ENCODE results near the gene TCAIM. TPM values are rescaled to one million over a fixed set of nuclear protein-coding genes. Genes with fewer than 3 reads are reported as not detected.

Gene TCAIM
- polyA plus RNA-seq, 1 donor (not counting 4 experiments of a cell fraction or from before 2014, with no cell fraction given): 28.0 TPM

DNA sequence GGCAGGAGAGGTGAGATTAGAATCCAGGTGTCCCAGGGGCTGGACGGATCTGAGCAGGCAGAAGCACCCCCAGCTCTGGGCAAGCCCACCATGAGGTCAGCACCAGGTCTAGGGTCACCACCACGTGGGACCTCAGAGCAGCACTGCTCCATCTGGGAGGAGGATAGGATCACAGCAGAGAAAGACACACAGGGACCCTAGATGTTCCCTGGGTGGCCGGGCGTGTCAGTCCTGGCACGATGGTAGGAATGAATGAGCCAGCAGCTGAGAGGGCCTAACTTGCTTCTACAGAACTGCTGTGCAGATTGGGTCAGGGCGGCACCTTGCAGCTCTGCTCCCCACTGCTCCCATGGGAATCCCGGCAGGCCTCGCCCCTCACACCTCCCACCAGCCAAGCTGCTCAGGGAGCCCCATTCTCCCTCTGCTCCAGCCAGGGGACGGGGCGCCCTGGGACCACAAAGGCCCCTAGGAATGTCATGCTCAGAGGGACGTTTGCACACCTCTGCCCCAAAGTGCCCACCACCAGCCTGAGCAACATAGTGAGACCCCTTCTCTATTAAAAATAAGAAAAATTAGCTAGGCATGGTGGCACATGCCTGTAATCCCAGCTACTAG, 72.6 kb downstream of the TCAIM start:
- no peaks in the 10 kb centered on the region for H3K9me1 ChIP-seq (ENCODE audit: control insufficient read depth, extremely low read depth, insufficient read depth, low read length)
- no peaks in the 10 kb centered on the region for H3K27me3 ChIP-seq (ENCODE audit: control insufficient read depth, extremely low read depth, insufficient read depth, low read length)
- no peak overlapping the region for H3K9ac ChIP-seq (ENCODE audit: control insufficient read depth, extremely low read depth, insufficient read depth, low read length)
- H2AFZ ChIP-seq (ENCODE audit: control insufficient read depth, low read length): no peak overlapping the region
- H3K27ac ChIP-seq (ENCODE audit: control insufficient read depth, insufficient read depth, low read length): no peak overlapping the region
- H3K4me2 ChIP-seq (ENCODE audit: control insufficient read depth, extremely low read depth, insufficient read depth, low read depth, low read length): no peak overlapping the region
- no peaks in the 10 kb centered on the region for H3K79me2 ChIP-seq (ENCODE audit: control insufficient read depth, insufficient read depth, low read length)
- H3K4me1 ChIP-seq (ENCODE audit: control insufficient read depth, extremely low read depth, insufficient read depth, low read length): no peaks in the 10 kb centered on the region
- DNase-seq (ENCODE audit: low read depth, low spot score): no peak
- no peaks in the 10 kb centered on the region for H4K20me1 ChIP-seq (ENCODE audit: control insufficient read depth, extremely low read depth, insufficient read depth, low read length)
- TF ChIP-seq CTCF (optimal IDR thresholded peaks at IDR 0.05 in 1 of 3, IDR thresholded peaks at IDR 0.05 in 1 of 3, conservative IDR thresholded peaks at IDR 0.05 in 1 of 3; ENCODE audit: extremely low read depth in 1 of 3, insufficient read depth in 2 of 3, low read length in 3 of 3): no peak
- no peak for TF ChIP-seq EZH2 (IDR thresholded peaks at IDR 0.05; ENCODE audit: low read length)
- no peak for FAIRE-seq
- no peaks in the 10 kb centered on the region for H3K9me3 ChIP-seq (ENCODE audit: control insufficient read depth, low read depth, low read length)
- dilution Hi-C loops (cut with MboI; ENCODE audit: extremely low pct_ligation_motif_present, low sequenced_read_pairs): no loop called here
- H3K4me3 ChIP-seq (ENCODE audit: control insufficient read depth in 2 of 3, extremely low read depth in 1 of 3, insufficient read depth in 2 of 3, low read depth in 1 of 3, low read length in 3 of 3): no peak overlapping the region
- peaks cover 0 to 2% of the 10 kb centered on the region in 2 experiments for H3K36me3 ChIP-seq (ENCODE audit: control insufficient read depth in 2 of 2, extremely low read depth in 1 of 2, insufficient read depth in 2 of 2, low read length in 2 of 2)

DNA sequence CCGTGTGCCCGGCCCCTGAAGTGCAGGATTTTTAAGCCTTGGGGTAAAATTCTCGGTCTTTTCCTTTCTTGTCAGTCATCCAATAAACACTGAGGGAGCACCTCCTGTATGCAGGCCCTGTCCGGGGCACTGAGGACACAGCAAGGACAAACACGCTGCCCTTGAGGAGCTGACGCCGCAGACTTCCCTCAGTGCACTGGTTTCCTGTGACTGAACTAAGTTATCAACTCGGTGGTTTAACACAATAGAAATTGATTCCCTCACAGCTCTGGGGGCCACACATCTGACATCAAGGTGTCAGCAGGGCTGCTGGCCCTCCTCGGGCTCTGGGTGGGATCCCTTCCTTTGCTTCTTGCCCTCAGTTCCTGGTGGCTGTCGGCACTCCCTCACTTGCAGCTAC, 73.8 kb downstream of the TCAIM start:
- DNase-seq (ENCODE audit: low read depth, low spot score) (no peak), FAIRE-seq (no peak)
- Histone ChIP-seq H3K4me1 (ENCODE audit: control insufficient read depth, extremely low read depth, insufficient read depth, low read length) (no peaks in the 10 kb centered on the region), H3K27ac (ENCODE audit: control insufficient read depth, insufficient read depth, low read length) (no peak overlapping the region), H3K36me3 (ENCODE audit: control insufficient read depth in 2 of 2, extremely low read depth in 1 of 2, insufficient read depth in 2 of 2, low read length in 2 of 2) (peaks cover 0 to 2% of the 10 kb centered on the region in 2 experiments), H3K27me3 (ENCODE audit: control insufficient read depth, extremely low read depth, insufficient read depth, low read length) (no peaks in the 10 kb centered on the region), H4K20me1 (ENCODE audit: control insufficient read depth, extremely low read depth, insufficient read depth, low read length) (no peaks in the 10 kb centered on the region), H3K79me2 (ENCODE audit: control insufficient read depth, insufficient read depth, low read length) (no peaks in the 10 kb centered on the region), H3K9ac (ENCODE audit: control insufficient read depth, extremely low read depth, insufficient read depth, low read length) (no peak overlapping the region), H3K9me3 (ENCODE audit: control insufficient read depth, low read depth, low read length) (no peaks in the 10 kb centered on the region), H2AFZ (ENCODE audit: control insufficient read depth, low read length) (no peak overlapping the region), H3K4me2 (ENCODE audit: control insufficient read depth, extremely low read depth, insufficient read depth, low read depth, low read length) (no peak overlapping the region), H3K4me3 (ENCODE audit: control insufficient read depth in 2 of 3, extremely low read depth in 1 of 3, insufficient read depth in 2 of 3, low read depth in 1 of 3, low read length in 3 of 3) (no peak overlapping the region), H3K9me1 (ENCODE audit: control insufficient read depth, extremely low read depth, insufficient read depth, low read length) (no peaks in the 10 kb centered on the region)
- dilution Hi-C loops (cut with MboI; ENCODE audit: extremely low pct_ligation_motif_present, low sequenced_read_pairs): no loop called here
- TF ChIP-seq CTCF (optimal IDR thresholded peaks at IDR 0.05 in 1 of 3, IDR thresholded peaks at IDR 0.05 in 1 of 3, conservative IDR thresholded peaks at IDR 0.05 in 1 of 3; ENCODE audit: extremely low read depth in 1 of 3, insufficient read depth in 2 of 3, low read length in 3 of 3) (no peak), EZH2 (IDR thresholded peaks at IDR 0.05; ENCODE audit: low read length) (no peak)
